Spleen (tissue), 11 donors: ENCODE measurements around the gene TXNRD2. TPM values are rescaled to one million over a fixed set of nuclear protein-coding genes. Genes with fewer than 3 reads are reported as not detected.

Experiments
- DNase-seq: peaks from one replicate; pipeline ENCODE4 v3.0.0-alpha.2; 2020
- H3K27ac ChIP-seq, 8 donors: fragments of 200-600 bp; sonication (generic) in 7 of 8; 1 replicate in 4 of 8; 2 replicates in 4 of 8; pipeline versions ENCODE4 v1.5.0 to v1.8.0; 2016 to 2021; ENCODE audit warnings: inconsistent platforms in 4 of 8, mild to moderate bottlenecking in 4 of 8, moderate library complexity in 1 of 8
- H3K27me3 ChIP-seq, 7 donors: fragments of 200-600 bp; sonication (generic) in 6 of 7; replicated peaks in 1 of 7; 1 replicate in 4 of 7; 2 replicates in 3 of 7; pipeline versions ENCODE4 v1.5.0 to v1.8.0; 2016 to 2021; ENCODE audit warnings: inconsistent platforms in 3 of 7, mild to moderate bottlenecking in 1 of 7
- H3K36me3 ChIP-seq, 6 donors: fragments of 200-600 bp; sonication (generic) in 5 of 6; 1 replicate in 4 of 6; 2 replicates in 2 of 6; pipeline versions ENCODE4 v1.5.0 to v1.8.0; 2016 to 2021; ENCODE audit warnings: inconsistent platforms in 2 of 6
- H3K4me1 ChIP-seq, 6 donors: fragments of 200-600 bp; sonication (generic) in 5 of 6; 1 replicate in 3 of 6; 2 replicates in 3 of 6; pipeline versions ENCODE4 v1.5.0 to v1.8.0; 2016 to 2021; ENCODE audit warnings: inconsistent platforms in 3 of 6
- H3K4me3 ChIP-seq, 8 donors: fragments of 200-600 bp; sonication (generic) in 7 of 8; 1 replicate in 4 of 8; 2 replicates in 4 of 8; pipeline versions ENCODE4 v1.5.0 to v1.8.0; 2016 to 2021; ENCODE audit warnings: inconsistent platforms in 4 of 8, mild to moderate bottlenecking in 4 of 8, moderate library complexity in 2 of 8
- H3K9me3 ChIP-seq, 8 donors: fragments of 200-600 bp; sonication (generic) in 7 of 8; 1 replicate in 4 of 8; 2 replicates in 4 of 8; pipeline versions ENCODE4 v1.5.0 to v1.8.0; 2016 to 2021; ENCODE audit warnings: inconsistent platforms in 4 of 8
- CTCF ChIP-seq, 11 experiments: fragments of 200-600 bp in 7 of 11; fragments of 450-650 bp in 4 of 11; sonication (generic) in 4 of 11; IDR thresholded peaks in 8 of 11; conservative IDR thresholded peaks in 3 of 11; 1 replicate in 7 of 11; 2 replicates in 4 of 11; pipeline versions ENCODE4 v1.4.0 to v1.8.0; 2016 to 2021; ENCODE audit warnings: antibody characterized with exemption in 11 of 11, inconsistent platforms in 4 of 11, mild to moderate bottlenecking in 1 of 11
- POLR2A ChIP-seq, 3 donors: fragments of 450-650 bp; IDR thresholded peaks; one replicate each; pipeline ENCODE4 v1.5.1; 2017; ENCODE audit warnings: antibody characterized with exemption in 3 of 3, mild to moderate bottlenecking in 1 of 3
- POLR2AphosphoS5 ChIP-seq, 3 donors: sonication (generic); formaldehyde crosslinking; IDR thresholded peaks; one replicate each; pipeline ENCODE4 v1.5.1; 2017; ENCODE audit warnings: antibody characterized with exemption in 3 of 3
- WGBS, 5 donors: extraction: QIAGEN DNeasy Blood & Tissue Kit in 3 of 5; methylation state at CpG; one replicate each; pipeline versions ENCODE4 v1.1.5 to v1.1.7; 2013 to 2018; 5-methylcytosine and 5-hydroxymethylcytosine counted together
- intact Hi-C: fragments of 100-400 bp; cut with DNase I; formaldehyde crosslinking; loops from one replicate; pipeline ENCODE4 v1.15.0; 2023; ENCODE audit warnings: low total_unique reads
- polyA plus RNA-seq, 3 donors: library from polyadenylated mRNA; stranded (reverse); fragments of 200-250 nt; gene quantifications; one replicate each; pipeline ENCODE4 v1.2.1, GENCODE V29; 2013
- total RNA-seq, 7 donors: library from RNA; depleted of rRNA in 3 of 7; stranded (reverse); fragments of >200 nt in 3 of 7; fragmentation: NEBNext Ultra II Directional in 4 of 7; extraction: Animal tissue kit (Norgen Biotek cat#: 25700) in 4 of 7; gene quantifications; one replicate each; pipeline versions ENCODE4 v1.1.0 to v1.2.1, GENCODE V29; 2016 to 2021
- donor health status: healthy with polysubstance abuse.
- donor health status: DM: no; HTN: no; CAD: no; lungs with moderate emphysema.
- donor health status: DM: no; HTN: no; CAD: no.
- donor health status: Bipolar disorder and iron deficiency.
- donor health status: healthy.
- donor health status: DM: no; HTN: no; CAD: no.
- donor health status: DM: yes; HTN: yes; CAD: no.

Gene TXNRD2
- total and polyA plus RNA-seq, 10 donors: 21.6 to 45.9 (median 35.5) TPM

- H3K4me3 ChIP-seq: no peak overlapping the region
- DNase-seq: peak; percentile 64
- intact Hi-C loops: no loop called here
- H3K4me1 ChIP-seq: peaks cover 20 to 38% (median 32%) of the 10 kb centered on the region in 6 donors
- no peaks in the 10 kb centered on the region for H3K27me3 ChIP-seq
- H3K27ac ChIP-seq: no peak overlapping the region
- H3K36me3 ChIP-seq: peaks cover 0 to 72% (median 19%) of the 10 kb centered on the region in 6 donors
- H3K9me3 ChIP-seq: no peaks in the 10 kb centered on the region
- no peak for TF ChIP-seq POLR2A (IDR thresholded peaks at IDR 0.05)
- TF ChIP-seq POLR2AphosphoS5 (IDR thresholded peaks at IDR 0.05): peak in 1 of 3 donors; percentile 34
- WGBS, 5 donors: 91 to 94% (median 93%) methylated on average over 14 to 23 of the region's 23 CpGs
These were observed 46.3 kb downstream of the TXNRD2 start for GRCh38 chr22:19895160-19895849.

- intact Hi-C loops: no loop called here
- Histone ChIP-seq H3K9me3 (no peaks in the 10 kb centered on the region), H3K27me3 (no peaks in the 10 kb centered on the region), H3K4me3 (no peak overlapping the region), H3K4me1 (peaks cover 20 to 53% (median 33%) of the 10 kb centered on the region in 6 donors), H3K36me3 (peaks cover 0 to 59% (median 15%) of the 10 kb centered on the region in 6 donors), H3K27ac (peak overlapping the region in 3 of 8 donors; percentile 83 to 89 (median 84))
- no peak for TF ChIP-seq CTCF (IDR thresholded peaks at IDR 0.05 in 8 of 11, conservative IDR thresholded peaks at IDR 0.05 in 3 of 11)
- TF ChIP-seq POLR2AphosphoS5 (IDR thresholded peaks at IDR 0.05): peak in 1 of 3 donors; percentile 20
- TF ChIP-seq POLR2A (IDR thresholded peaks at IDR 0.05): no peak
- WGBS, 5 donors: 80 to 95% (median 94%) methylated on average over 12 to 15 of the region's 15 CpGs
- DNase-seq: no peak
These were observed 48.3 kb downstream of the TXNRD2 start for GRCh38 chr22:19893363-19893762.

- Histone ChIP-seq H3K4me3 (no peak overlapping the region), H3K27me3 (no peaks in the 10 kb centered on the region), H3K4me1 (peaks cover 20 to 57% (median 34%) of the 10 kb centered on the region in 6 donors), H3K9me3 (no peaks in the 10 kb centered on the region), H3K36me3 (peaks cover 0 to 55% (median 12%) of the 10 kb centered on the region in 6 donors), H3K27ac (peak overlapping the region in 7 of 8 donors; percentile 27 to 89 (median 84))
- TF ChIP-seq POLR2AphosphoS5 (IDR thresholded peaks at IDR 0.05): no peak
- TF ChIP-seq POLR2A (IDR thresholded peaks at IDR 0.05): no peak
- TF ChIP-seq CTCF (IDR thresholded peaks at IDR 0.05 in 8 of 11, conservative IDR thresholded peaks at IDR 0.05 in 3 of 11): no peak
- intact Hi-C loops: no loop called here
- no peak for DNase-seq
- 90 to 92% (median 90%) methylated on average over 13 of the region's 13 CpGs for WGBS, 5 donors
These were observed 48.7 kb downstream of the TXNRD2 start for GRCh38 chr22:19892925-19893324.

GRCh38 chr22:19892257-19892879 lies 49.2 kb downstream of the TXNRD2 start:
- H3K4me1 ChIP-seq: peaks cover 20 to 63% (median 36%) of the 10 kb centered on the region in 6 donors
- WGBS, 5 donors: 20 to 35% (median 29%) methylated on average over 22 to 24 of the region's 24 CpGs

More at GRCh38 chr22:19892257-19892879, 49.2 kb downstream of the TXNRD2 start:
- no peak for DNase-seq
- Histone ChIP-seq H3K9me3 (no peaks in the 10 kb centered on the region), H3K27me3 (no peaks in the 10 kb centered on the region), H3K36me3 (peaks cover 0 to 52% (median 8%) of the 10 kb centered on the region in 6 donors), H3K27ac (peak overlapping the region; percentile 27 to 89 (median 84)), H3K4me3 (peak overlapping the region in 7 of 8 donors; percentile 3 to 64 (median 29))
- TF ChIP-seq POLR2A (IDR thresholded peaks at IDR 0.05) (no peak), POLR2AphosphoS5 (IDR thresholded peaks at IDR 0.05) (peak; percentile 27 to 81 (median 60))
- intact Hi-C loops: no loop called here
